NT2/D1 (cell line): ENCODE results near the gene ABI3.

Experiments
- YY1 ChIP-seq: IDR thresholded peaks from 2 replicates; pipeline ENCODE4 v1.6.1; 2011; ENCODE audit not compliant: insufficient read length, insufficient read depth
- ZNF274 ChIP-seq: IDR thresholded peaks from 2 replicates; pipeline ENCODE4 v1.6.1; 2011; ENCODE audit warnings: mild to moderate bottlenecking, low read depth, low read length

GRCh38 chr17:49217651-49218413 is 7.3 kb downstream of the ABI3 start:
- no peak for TF ChIP-seq YY1
- TF ChIP-seq ZNF274 = no peak
